RWPE2 (cell line): ENCODE results near the gene SATB1.

Experiments used
- ATAC-seq: fragments of 200-7000 bp; cut with Tn5 transposase; 3 replicates; pipeline ENCODE4 v1.9.1; 2021; ENCODE audit warnings: low read depth
- DNase-seq: peaks from one replicate; pipeline ENCODE4 v3.0.0-alpha.2; 2020; ENCODE audit warnings: low spot score
- H3K27ac ChIP-seq: fragments of 450-650 bp; 2 replicates; pipeline ENCODE4 v1.5.1; 2017; ENCODE audit warnings: mild to moderate bottlenecking; ENCODE audit not compliant: poor library complexity, severe bottlenecking
- H3K27me3 ChIP-seq: fragments of 250-450 bp; sonication (Bioruptor Pico); 2 replicates; pipeline ENCODE4 v1.5.1; 2021; ENCODE audit warnings: mild to moderate bottlenecking, moderate library complexity; ENCODE audit not compliant: insufficient read depth, poor library complexity, severe bottlenecking
- H3K36me3 ChIP-seq: fragments of 250-450 bp; sonication (Bioruptor Pico); 2 replicates; pipeline ENCODE4 v1.5.1; 2020; ENCODE audit warnings: low read depth, mild to moderate bottlenecking, moderate library complexity
- H3K4me1 ChIP-seq: fragments of 250-450 bp; sonication (Bioruptor Pico); 2 replicates; pipeline ENCODE4 v1.5.1; 2021; ENCODE audit warnings: mild to moderate bottlenecking, moderate library complexity; ENCODE audit not compliant: insufficient read depth, poor library complexity, severe bottlenecking
- H3K4me3 ChIP-seq: fragments of 250-450 bp; sonication (Bioruptor Pico); 2 replicates; pipeline ENCODE4 v1.5.1; 2021; ENCODE audit warnings: mild to moderate bottlenecking, moderate library complexity; ENCODE audit not compliant: severe bottlenecking
- H3K9me3 ChIP-seq: fragments of 250-450 bp; sonication (Bioruptor Pico); 2 replicates; pipeline ENCODE4 v1.5.1; 2021; ENCODE audit warnings: mild to moderate bottlenecking, moderate library complexity; ENCODE audit not compliant: severe bottlenecking
- TF ChIP-seq, protein P1 (sequence below): fragments of 450-650 bp; IDR thresholded peaks from one replicate; pipeline ENCODE4 v1.5.1; 2017; ENCODE audit warnings: mild to moderate bottlenecking, moderate library complexity; ENCODE audit not compliant: poor library complexity, severe bottlenecking

SATB1 gene

DNA sequence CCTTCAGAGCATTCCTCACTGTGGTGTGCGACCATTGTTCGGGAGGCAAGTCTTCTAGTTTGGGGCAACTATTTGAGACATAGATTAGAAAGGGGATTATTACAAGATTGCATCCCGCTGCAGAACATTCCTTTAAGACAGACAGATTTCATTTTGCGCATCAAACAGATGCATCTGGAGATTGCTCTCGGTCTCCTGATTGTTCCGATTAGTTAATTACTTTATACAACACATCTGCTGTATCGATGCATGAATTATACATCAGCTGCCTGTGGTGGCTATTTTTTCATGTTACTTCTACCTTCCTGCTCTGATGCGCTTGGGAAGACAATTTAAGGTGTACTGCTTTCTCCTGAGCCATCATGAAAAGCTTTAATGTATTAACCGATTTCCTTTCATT, 10.0 kb downstream of the SATB1 start:
- H3K36me3 ChIP-seq, result no peaks in the 10 kb centered on the region
- H3K27ac ChIP-seq, result no peak overlapping the region
- peaks cover 49% of the 10 kb centered on the region for H3K27me3 ChIP-seq
- no peak for DNase-seq
- no peaks in the 10 kb centered on the region for H3K9me3 ChIP-seq
- ATAC-seq, result no peak
- H3K4me3 ChIP-seq, result no peak overlapping the region
- TF ChIP-seq, protein P1, sequence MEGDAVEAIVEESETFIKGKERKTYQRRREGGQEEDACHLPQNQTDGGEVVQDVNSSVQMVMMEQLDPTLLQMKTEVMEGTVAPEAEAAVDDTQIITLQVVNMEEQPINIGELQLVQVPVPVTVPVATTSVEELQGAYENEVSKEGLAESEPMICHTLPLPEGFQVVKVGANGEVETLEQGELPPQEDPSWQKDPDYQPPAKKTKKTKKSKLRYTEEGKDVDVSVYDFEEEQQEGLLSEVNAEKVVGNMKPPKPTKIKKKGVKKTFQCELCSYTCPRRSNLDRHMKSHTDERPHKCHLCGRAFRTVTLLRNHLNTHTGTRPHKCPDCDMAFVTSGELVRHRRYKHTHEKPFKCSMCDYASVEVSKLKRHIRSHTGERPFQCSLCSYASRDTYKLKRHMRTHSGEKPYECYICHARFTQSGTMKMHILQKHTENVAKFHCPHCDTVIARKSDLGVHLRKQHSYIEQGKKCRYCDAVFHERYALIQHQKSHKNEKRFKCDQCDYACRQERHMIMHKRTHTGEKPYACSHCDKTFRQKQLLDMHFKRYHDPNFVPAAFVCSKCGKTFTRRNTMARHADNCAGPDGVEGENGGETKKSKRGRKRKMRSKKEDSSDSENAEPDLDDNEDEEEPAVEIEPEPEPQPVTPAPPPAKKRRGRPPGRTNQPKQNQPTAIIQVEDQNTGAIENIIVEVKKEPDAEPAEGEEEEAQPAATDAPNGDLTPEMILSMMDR, result no peak
- H3K4me1 ChIP-seq, result no peaks in the 10 kb centered on the region

DNA sequence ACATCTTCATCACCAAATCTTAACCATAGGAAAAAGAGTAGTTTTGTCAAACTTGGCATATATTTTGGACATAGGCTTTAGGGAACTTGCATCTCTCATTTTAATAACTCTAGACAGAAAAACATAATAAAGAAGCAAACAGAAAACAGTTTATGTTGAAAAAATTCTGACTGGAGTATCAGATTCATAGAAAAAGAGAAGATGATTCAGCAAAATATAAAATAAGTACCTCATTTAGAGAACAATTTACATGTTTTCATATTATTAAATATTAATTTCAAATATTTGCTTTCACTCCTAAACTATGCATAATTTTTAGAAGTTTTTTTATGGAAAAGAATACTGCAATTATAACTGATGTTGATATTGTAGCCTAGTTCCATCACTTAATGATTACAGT, 12.5 kb downstream of the SATB1 start:
- no peak for ATAC-seq
- TF ChIP-seq, protein P1, result no peak
- H3K4me3 ChIP-seq, result no peak overlapping the region
- no peaks in the 10 kb centered on the region for H3K9me3 ChIP-seq
- H3K36me3 ChIP-seq, result no peaks in the 10 kb centered on the region
- no peak for DNase-seq
- H3K4me1 ChIP-seq, result no peaks in the 10 kb centered on the region
- H3K27ac ChIP-seq, result no peak overlapping the region
- H3K27me3 ChIP-seq, result peaks cover 26% of the 10 kb centered on the region

DNA sequence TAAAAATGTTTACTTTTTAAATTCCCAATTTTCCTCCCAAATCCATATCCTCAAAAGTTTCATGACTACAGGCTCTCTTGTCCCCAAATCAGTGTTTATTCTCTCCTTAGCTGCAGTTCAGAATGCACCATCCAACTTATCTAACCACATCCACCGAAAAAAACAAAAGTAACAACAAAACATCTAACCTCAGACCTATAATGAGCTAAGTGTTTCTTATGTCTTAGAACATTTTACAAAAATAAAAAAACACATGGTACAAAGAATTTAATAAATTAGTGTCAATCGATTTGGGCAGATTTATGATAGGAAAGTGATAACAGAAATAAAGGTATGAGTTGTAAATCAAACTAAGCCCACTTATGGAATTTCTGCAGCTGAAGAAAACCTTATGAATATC, 13.6 kb downstream of the SATB1 start:
- no peaks in the 10 kb centered on the region for H3K4me1 ChIP-seq
- TF ChIP-seq, protein P1, result no peak
- H3K36me3 ChIP-seq, result no peaks in the 10 kb centered on the region
- H3K27me3 ChIP-seq, result peaks cover 15% of the 10 kb centered on the region
- no peaks in the 10 kb centered on the region for H3K9me3 ChIP-seq
- no peak for ATAC-seq
- no peak for DNase-seq
- H3K4me3 ChIP-seq, result no peak overlapping the region
- no peak overlapping the region for H3K27ac ChIP-seq

DNA sequence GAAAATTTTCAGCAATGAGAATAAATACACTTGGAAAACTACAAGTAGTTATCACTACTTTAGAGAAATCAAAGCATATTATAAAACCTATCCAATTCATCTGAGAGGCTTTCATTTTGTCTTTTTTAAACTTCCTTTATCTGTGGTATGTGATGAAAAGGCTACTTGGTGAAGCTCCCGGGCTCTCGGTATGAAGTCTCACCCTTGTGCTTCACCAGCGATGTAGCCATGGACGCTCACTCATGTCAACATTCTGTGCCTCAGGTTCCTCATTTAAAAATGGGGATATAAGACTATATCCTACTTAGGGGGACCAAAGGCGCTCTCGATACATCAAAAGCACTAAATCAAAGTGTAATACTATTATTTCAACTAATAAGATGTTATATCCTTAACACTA, 14.9 kb downstream of the SATB1 start:
- no peak for DNase-seq
- Histone ChIP-seq H3K36me3 (no peaks in the 10 kb centered on the region), H3K4me3 (no peak overlapping the region), H3K4me1 (no peaks in the 10 kb centered on the region), H3K27ac (no peak overlapping the region), H3K27me3 (peaks cover 16% of the 10 kb centered on the region), H3K9me3 (no peaks in the 10 kb centered on the region)
- ATAC-seq, result no peak
- TF ChIP-seq, protein P1, result no peak

DNA sequence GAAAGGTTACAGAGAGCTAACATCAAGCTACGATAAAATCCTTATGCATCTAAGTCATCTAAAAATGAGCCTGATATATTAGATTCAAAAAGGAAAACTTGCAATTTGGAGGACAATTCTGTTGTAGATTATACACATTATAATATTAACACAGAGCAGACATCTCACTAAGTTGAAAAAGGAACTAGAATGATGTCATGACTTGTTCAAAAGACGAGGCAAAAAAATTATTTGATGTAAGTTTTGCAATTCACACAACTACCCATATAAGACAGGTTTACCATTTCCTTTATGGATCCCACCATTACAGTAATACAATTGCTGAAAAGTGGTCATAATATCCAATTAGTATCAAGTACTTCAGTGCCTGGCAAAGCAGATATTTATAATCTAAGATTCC, 15.9 kb downstream of the SATB1 start:
- Histone ChIP-seq H3K4me1 (no peaks in the 10 kb centered on the region), H3K4me3 (no peak overlapping the region), H3K36me3 (no peaks in the 10 kb centered on the region), H3K27me3 (peaks cover 16% of the 10 kb centered on the region), H3K9me3 (no peaks in the 10 kb centered on the region), H3K27ac (no peak overlapping the region)
- DNase-seq (no peak), ATAC-seq (no peak)
- TF ChIP-seq, protein P1, result no peak
